Activated CD4-positive, alpha-beta T cell treated with anti-CD3 and anti-CD28 coated beads, Interleukin-2, amount 10 ng/mL, durations not matched to agents 7 days and 5 days (primary cell): ENCODE measurements around the gene SAMD8. TPM values are rescaled to one million over a fixed set of nuclear protein-coding genes. Genes with fewer than 3 reads are reported as not detected.

ENCODE experiments used
- CTCF ChIA-PET: fragments of 350-600 bp; sonication (Branson Sonifier 250); formaldehyde crosslinking; loops from one replicate; lab custom pipeline; 2021; ENCODE audit warnings: antibody characterized with exemption; lab: Charles Lee
- POLR2A ChIA-PET: fragments of 350-600 bp; sonication (Branson Sonifier 250); formaldehyde crosslinking; loops from one replicate; lab custom pipeline; 2021; ENCODE audit warnings: antibody characterized with exemption; lab: Charles Lee
- DNase-seq: peaks from one replicate; pipeline ENCODE4 v3.0.0-alpha.2; 2020
- H3K27ac Mint-ChIP-seq: one replicate; pipeline ENCODE4 v1.8.0; 2021; ENCODE audit warnings: mild to moderate bottlenecking, moderate library complexity, mixed read lengths
- H3K27me3 Mint-ChIP-seq: one replicate; pipeline ENCODE4 v1.8.0; 2021; ENCODE audit warnings: mixed read lengths
- H3K36me3 Mint-ChIP-seq: one replicate; pipeline ENCODE4 v1.8.0; 2021; ENCODE audit warnings: low read depth, mixed read lengths
- H3K4me1 Mint-ChIP-seq: one replicate; pipeline ENCODE4 v1.8.0; 2021; ENCODE audit warnings: mixed read lengths
- H3K4me3 Mint-ChIP-seq: one replicate; pipeline ENCODE4 v1.8.0; 2021; ENCODE audit warnings: mild to moderate bottlenecking, moderate library complexity, mixed read lengths
- H3K9me3 Mint-ChIP-seq: one replicate; pipeline ENCODE4 v1.8.0; 2021; ENCODE audit warnings: mixed read lengths
- total RNA-seq, 2 experiments: library from RNA; stranded (reverse); gene quantifications; one replicate each; pipeline ENCODE4 v1.2.3, GENCODE V29; 2021

The SAMD8 gene
- total RNA-seq, 2 experiments from 2014 or later = 12.9 to 13.3 TPM

- Mint-ChIP-seq H3K36me3 (no peaks in the 10 kb centered on the region), H3K9me3 (no peaks in the 10 kb centered on the region), H3K4me1 (peaks cover 7% of the 10 kb centered on the region), H3K4me3 (no peak overlapping the region), H3K27ac (no peak overlapping the region), H3K27me3 (no peaks in the 10 kb centered on the region)
- no peak for DNase-seq
- CTCF ChIA-PET = interaction anchor here (0.9 kb wide), 1 partner anchor 20 kb away, joined by 3 read pairs; no protein-coding TSS in a partner anchor
- POLR2A ChIA-PET = no interaction called here
Observed at GRCh38 chr10:75073442-75073841, 38.0 kb upstream of the SAMD8 start.

DNA sequence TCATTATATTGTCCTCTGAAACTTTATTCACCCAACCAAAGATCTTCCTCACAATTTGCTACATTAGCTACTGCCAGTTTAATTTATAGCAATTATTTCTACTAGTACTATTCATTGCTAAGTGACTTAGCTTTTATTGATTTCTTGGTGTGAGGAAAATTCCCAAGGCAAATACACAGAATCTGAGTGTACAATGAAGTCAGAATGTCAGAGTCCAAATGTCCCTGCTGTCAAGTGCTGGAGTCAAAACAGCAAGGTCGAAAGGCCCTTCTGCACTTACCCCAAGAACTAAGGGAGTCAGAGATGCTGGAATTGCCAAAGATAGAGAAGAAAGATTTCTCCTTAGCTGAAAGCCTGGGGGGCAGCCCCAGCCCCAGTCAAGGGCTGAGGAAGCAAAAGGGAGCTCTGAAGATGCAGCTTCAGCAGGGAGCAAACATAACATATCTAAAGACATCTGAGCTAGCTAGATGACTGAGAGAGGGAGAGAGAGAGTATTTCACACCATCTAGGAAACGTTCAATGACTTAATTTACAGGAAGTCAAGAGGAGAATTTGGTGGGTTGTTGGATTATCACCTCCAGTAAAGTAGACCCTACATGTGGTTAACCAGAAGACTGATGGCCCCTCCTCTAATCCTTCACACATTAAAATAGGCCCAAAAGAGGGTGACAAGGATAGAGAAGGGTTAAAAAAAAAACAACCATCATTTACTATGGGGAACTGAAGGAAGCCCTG is 36.6 kb upstream of the SAMD8 start:
- CTCF ChIA-PET = interaction anchor here (0.6 to 1.0 kb wide), 4 partner anchors 29 to 979 kb away, joined by 3 to 6 read pairs (median 4); no protein-coding TSS in a partner anchor

GRCh38 chr10:75076348-75076747 is 35.1 kb upstream of the SAMD8 start:
- ChIA-PET CTCF (interaction anchor here (1.5 kb wide), 1 partner anchor 24 kb away, joined by 6 read pairs; no protein-coding TSS in a partner anchor), POLR2A (no interaction called here)
- H3K4me1 Mint-ChIP-seq = peaks cover 7% of the 10 kb centered on the region
- H3K36me3 Mint-ChIP-seq = no peaks in the 10 kb centered on the region
- H3K4me3 Mint-ChIP-seq = no peak overlapping the region
- no peak for DNase-seq
- H3K27me3 Mint-ChIP-seq = no peaks in the 10 kb centered on the region
- no peak overlapping the region for H3K27ac Mint-ChIP-seq
- peaks cover 3% of the 10 kb centered on the region for H3K9me3 Mint-ChIP-seq

More for the DNA sequence above, 36.6 kb upstream of the SAMD8 start:
- DNase-seq = no peak
- no peaks in the 10 kb centered on the region for H3K27me3 Mint-ChIP-seq
- no peak overlapping the region for H3K4me3 Mint-ChIP-seq
- no peaks in the 10 kb centered on the region for H3K9me3 Mint-ChIP-seq
- H3K36me3 Mint-ChIP-seq = no peaks in the 10 kb centered on the region
- POLR2A ChIA-PET = no interaction called here
- H3K27ac Mint-ChIP-seq = no peak overlapping the region
- peaks cover 7% of the 10 kb centered on the region for H3K4me1 Mint-ChIP-seq

DNA sequence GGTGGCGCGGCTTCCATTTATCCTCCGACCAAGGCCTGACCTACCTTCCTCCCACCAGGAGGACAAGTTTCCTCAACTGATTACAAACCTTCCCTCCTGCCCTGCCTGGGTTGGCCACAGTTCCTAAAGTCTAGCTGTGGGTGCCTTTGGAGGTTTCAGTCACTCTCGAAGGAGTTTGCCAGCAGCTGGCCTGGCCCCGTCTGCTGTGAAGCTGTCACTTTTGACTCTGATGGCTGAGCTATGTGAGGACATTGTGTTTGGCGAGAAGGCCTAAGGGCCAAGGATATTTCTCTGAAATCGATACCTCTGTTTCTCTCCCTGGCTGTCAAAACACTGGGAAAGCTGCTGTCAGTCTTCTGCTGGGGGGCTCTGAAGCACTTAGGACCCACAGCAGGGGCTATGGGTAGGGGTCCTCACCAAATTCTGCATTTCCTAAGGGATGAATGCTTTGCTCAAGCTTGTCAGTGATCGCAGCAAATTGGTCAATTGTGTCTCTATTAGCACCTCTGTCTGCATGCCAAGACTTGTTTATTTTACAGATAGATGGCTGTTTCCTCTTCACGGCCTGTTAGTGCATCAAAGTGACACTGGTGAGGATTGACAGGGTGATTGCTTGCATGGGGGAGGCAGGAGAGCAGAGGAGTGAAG is 31.9 kb upstream of the SAMD8 start:
- H3K9me3 Mint-ChIP-seq = peaks cover 7% of the 10 kb centered on the region
- POLR2A ChIA-PET = no interaction called here
- no peak overlapping the region for H3K27ac Mint-ChIP-seq
- H3K27me3 Mint-ChIP-seq = no peaks in the 10 kb centered on the region
- DNase-seq = no peak
- CTCF ChIA-PET = interaction anchor here (1.0 kb wide), 1 partner anchor 9 kb away, joined by 3 read pairs; no protein-coding TSS in a partner anchor
- no peak overlapping the region for H3K4me3 Mint-ChIP-seq
- peaks cover 7% of the 10 kb centered on the region for H3K4me1 Mint-ChIP-seq
- no peaks in the 10 kb centered on the region for H3K36me3 Mint-ChIP-seq

- H3K27ac Mint-ChIP-seq = no peak overlapping the region
- ChIA-PET CTCF (interaction anchor here (1.0 kb wide), 1 partner anchor 28 kb away, joined by 6 read pairs; no protein-coding TSS in a partner anchor), POLR2A (no interaction called here)
- no peaks in the 10 kb centered on the region for H3K36me3 Mint-ChIP-seq
- H3K9me3 Mint-ChIP-seq = peaks cover 7% of the 10 kb centered on the region
- no peak overlapping the region for H3K4me3 Mint-ChIP-seq
- no peak for DNase-seq
- no peaks in the 10 kb centered on the region for H3K4me1 Mint-ChIP-seq
- H3K27me3 Mint-ChIP-seq = no peaks in the 10 kb centered on the region
Observed at GRCh38 chr10:75080554-75080953, 30.9 kb upstream of the SAMD8 start.

DNA sequence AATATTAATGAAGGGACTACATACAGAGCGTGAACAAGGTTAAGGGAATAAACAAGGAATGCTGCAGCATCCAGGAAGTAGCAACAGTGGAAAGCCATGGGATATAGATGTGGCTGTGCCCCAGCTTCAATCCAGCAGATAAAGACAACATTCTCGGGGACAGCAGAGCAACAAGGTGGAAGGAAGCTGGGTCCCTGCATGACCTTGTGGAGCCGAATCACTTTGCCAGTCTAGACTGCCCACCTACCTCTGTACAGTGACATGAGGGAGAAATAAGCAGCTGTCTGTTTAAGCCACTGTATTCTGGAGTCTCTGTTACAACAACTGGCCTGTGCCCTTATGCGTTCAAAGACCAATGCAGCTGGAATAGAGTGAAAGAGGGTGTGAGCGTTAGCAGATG is 30.1 kb upstream of the SAMD8 start:
- H3K9me3 Mint-ChIP-seq = peaks cover 7% of the 10 kb centered on the region
- H3K4me3 Mint-ChIP-seq = no peak overlapping the region
- no peaks in the 10 kb centered on the region for H3K27me3 Mint-ChIP-seq
- H3K27ac Mint-ChIP-seq = no peak overlapping the region
- ChIA-PET CTCF (interaction anchor here (1.1 kb wide), 1 partner anchor 9 kb away, joined by 3 read pairs; no protein-coding TSS in a partner anchor), POLR2A (no interaction called here)
- DNase-seq = no peak
- no peaks in the 10 kb centered on the region for H3K4me1 Mint-ChIP-seq
- no peaks in the 10 kb centered on the region for H3K36me3 Mint-ChIP-seq

DNA sequence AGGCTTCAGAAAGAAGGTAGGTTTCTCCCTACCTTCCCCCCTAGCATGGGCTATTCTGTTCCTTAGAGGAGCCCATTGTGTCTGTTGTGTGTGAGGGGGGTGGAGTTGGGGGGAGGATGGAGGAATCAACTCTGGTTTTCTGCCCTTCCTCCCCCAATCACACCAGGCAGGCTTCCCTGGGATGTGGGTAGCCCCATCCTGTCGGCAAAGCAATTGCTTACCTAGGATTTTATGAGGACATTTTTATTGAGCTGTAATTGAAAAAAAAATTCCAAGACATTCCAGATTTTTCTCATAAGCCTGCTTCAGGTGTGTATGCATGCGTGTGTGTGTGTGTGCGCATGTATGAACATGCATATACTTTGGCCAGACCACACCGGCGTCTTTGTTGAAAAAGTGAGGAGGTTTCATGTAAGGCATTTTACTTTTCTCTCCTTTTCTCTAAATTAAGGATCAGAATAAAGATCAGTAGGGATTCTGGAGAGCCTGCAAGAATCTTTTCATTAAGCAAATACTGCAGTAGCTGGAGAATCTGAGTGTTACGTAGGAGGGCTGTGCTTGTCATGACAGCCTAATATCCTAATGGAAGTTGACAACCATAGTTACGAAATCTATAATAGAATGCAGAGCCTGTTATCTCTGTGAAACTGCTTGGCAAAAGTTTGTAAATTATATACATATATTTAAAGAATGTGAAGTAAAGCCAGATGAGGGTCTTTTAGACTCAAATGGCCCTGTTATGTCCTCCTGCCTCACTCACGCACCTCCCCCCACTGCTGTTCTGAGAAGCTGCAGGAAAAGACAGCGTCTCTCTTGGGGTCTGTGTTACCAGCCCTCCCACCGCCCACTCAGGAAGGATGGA is 27.3 kb upstream of the SAMD8 start:
- no peaks in the 10 kb centered on the region for H3K36me3 Mint-ChIP-seq
- no peak for DNase-seq
- CTCF ChIA-PET = no interaction called here
- POLR2A ChIA-PET = no interaction called here
- H3K27ac Mint-ChIP-seq = no peak overlapping the region
- no peaks in the 10 kb centered on the region for H3K27me3 Mint-ChIP-seq
- H3K4me1 Mint-ChIP-seq = peaks cover 1% of the 10 kb centered on the region
- H3K9me3 Mint-ChIP-seq = peaks cover 7% of the 10 kb centered on the region
- no peak overlapping the region for H3K4me3 Mint-ChIP-seq

- peaks cover 7% of the 10 kb centered on the region for H3K9me3 Mint-ChIP-seq
- no peak for DNase-seq
- H3K4me3 Mint-ChIP-seq = no peak overlapping the region
- H3K36me3 Mint-ChIP-seq = no peaks in the 10 kb centered on the region
- no peaks in the 10 kb centered on the region for H3K27me3 Mint-ChIP-seq
- H3K27ac Mint-ChIP-seq = no peak overlapping the region
- POLR2A ChIA-PET = no interaction called here
- CTCF ChIA-PET = no interaction called here
- H3K4me1 Mint-ChIP-seq = peaks cover 8% of the 10 kb centered on the region
Observed at GRCh38 chr10:75084834-75085384, 26.5 kb upstream of the SAMD8 start.

DNA sequence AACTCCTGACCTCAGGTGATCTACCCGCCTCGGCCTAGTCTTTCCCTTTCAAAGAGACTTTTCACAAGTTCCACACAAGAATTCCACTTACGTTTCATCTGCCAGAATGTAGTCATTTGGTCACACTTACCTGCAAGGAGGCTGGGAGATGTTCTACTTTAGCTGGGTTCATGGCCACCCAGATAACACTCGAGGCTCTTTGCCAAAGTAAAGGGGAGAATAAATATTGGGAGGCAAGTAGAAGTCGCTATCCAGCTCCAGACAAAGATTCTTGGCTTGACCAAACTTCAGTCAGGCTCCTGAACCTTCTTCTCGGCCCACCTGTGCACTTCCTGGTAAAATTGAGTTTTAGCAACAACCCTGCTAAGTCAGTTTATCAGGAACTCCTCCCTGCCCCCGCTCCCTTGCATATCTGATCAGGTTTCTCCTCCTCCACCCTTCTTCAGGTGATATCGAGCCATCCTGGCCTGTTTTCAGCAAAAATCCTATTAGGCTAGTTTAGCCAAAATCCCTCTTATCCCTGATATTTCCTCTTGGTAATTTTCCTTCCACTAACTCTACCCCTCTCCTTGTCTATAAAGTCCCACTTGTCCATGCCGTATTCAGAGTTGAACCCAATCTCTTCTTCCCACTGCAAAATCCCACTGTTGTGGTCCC is 25.1 kb upstream of the SAMD8 start:
- Mint-ChIP-seq H3K27me3 (no peaks in the 10 kb centered on the region), H3K4me1 (peaks cover 12% of the 10 kb centered on the region), H3K27ac (no peak overlapping the region), H3K4me3 (no peak overlapping the region), H3K9me3 (peaks cover 3% of the 10 kb centered on the region), H3K36me3 (no peaks in the 10 kb centered on the region)
- ChIA-PET POLR2A (no interaction called here), CTCF (interaction anchor here (0.6 kb wide), 1 partner anchor 176 kb away, joined by 5 read pairs; no protein-coding TSS in a partner anchor)
- DNase-seq = no peak

GRCh38 chr10:75088640-75089039 is 22.8 kb upstream of the SAMD8 start:
- H3K27me3 Mint-ChIP-seq = no peaks in the 10 kb centered on the region
- peaks cover 12% of the 10 kb centered on the region for H3K4me1 Mint-ChIP-seq
- DNase-seq = no peak
- ChIA-PET CTCF (interaction anchor here (1.9 kb wide), 1 partner anchor 11 kb away, joined by 5 read pairs; a partner anchor contains a TSS), POLR2A (no interaction called here)
- no peaks in the 10 kb centered on the region for H3K9me3 Mint-ChIP-seq
- no peaks in the 10 kb centered on the region for H3K36me3 Mint-ChIP-seq
- no peak overlapping the region for H3K4me3 Mint-ChIP-seq
- no peak overlapping the region for H3K27ac Mint-ChIP-seq

DNA sequence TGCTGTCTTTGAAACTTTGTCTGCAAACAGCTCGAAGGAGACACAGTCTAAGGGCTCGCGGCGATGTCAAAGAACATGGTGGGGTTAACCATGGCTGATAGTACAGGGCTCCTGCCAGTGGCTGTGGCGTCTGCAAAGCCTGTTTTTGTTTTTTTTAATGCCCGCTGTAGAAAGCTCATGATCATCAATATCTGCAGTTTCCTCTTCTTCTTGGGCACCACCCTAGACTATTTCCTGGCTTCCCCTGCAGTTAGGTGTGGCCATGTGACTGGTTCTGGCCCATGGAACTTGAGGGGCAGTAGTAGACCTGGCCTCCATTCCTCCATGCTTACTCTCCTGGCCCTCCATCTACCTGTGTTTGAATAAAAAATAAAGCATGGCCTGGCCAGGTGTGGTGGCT is 21.8 kb upstream of the SAMD8 start:
- Mint-ChIP-seq H3K27me3 (no peaks in the 10 kb centered on the region), H3K9me3 (no peaks in the 10 kb centered on the region), H3K36me3 (no peaks in the 10 kb centered on the region), H3K4me1 (peaks cover 12% of the 10 kb centered on the region), H3K4me3 (no peak overlapping the region), H3K27ac (peak overlapping the region; percentile 36)
- DNase-seq = no peak
- POLR2A ChIA-PET = no interaction called here
- CTCF ChIA-PET = interaction anchor here (1.0 to 1.1 kb wide), 2 partner anchors 8 to 9 kb away, joined by 3 read pairs; a partner anchor contains a TSS

DNA sequence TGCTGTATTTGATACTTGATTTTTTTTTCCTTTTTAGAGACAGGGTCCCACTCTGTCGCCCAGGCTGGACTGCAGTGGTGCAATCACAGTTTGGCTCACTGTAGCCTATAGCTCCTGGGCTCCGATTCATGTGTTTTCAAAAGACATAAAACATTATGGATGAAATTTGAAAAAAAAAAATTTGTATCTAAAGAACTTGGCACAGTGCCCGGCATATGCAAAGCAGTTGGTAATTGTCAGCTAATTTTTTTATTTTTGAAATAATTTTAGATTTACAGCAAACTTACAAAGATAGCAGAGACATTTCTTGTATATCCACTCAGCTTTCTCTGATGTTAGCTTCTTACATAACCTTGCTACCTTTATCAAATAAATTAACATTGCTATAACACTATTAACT is 20.3 kb upstream of the SAMD8 start:
- no peaks in the 10 kb centered on the region for H3K36me3 Mint-ChIP-seq
- CTCF ChIA-PET = interaction anchor here (1.2 to 1.5 kb wide), 2 partner anchors 9 to 13 kb away, joined by 3 to 5 read pairs; no protein-coding TSS in a partner anchor
- no peak for DNase-seq
- no peak overlapping the region for H3K27ac Mint-ChIP-seq
- H3K4me1 Mint-ChIP-seq = peaks cover 12% of the 10 kb centered on the region
- no peaks in the 10 kb centered on the region for H3K27me3 Mint-ChIP-seq
- POLR2A ChIA-PET = no interaction called here
- H3K9me3 Mint-ChIP-seq = no peaks in the 10 kb centered on the region
- H3K4me3 Mint-ChIP-seq = no peak overlapping the region
